Testis (tissue), 3 donors: ENCODE measurements around the gene UGT1A9. TPM values are rescaled to one million over a fixed set of nuclear protein-coding genes. Genes with fewer than 3 reads are reported as not detected.

Source experiments
- DNase-seq: peaks from one replicate; pipeline ENCODE4 v3.0.0-alpha.2; 2019
- H3K27ac ChIP-seq, 2 donors: fragments of 200-600 bp; sonication (generic); one replicate each; pipeline ENCODE4 v1.5.1; 2019
- H3K27me3 ChIP-seq: fragments of 200-600 bp; sonication (generic); one replicate; pipeline ENCODE4 v1.5.1; 2019
- H3K36me3 ChIP-seq: fragments of 200-600 bp; sonication (generic); one replicate; pipeline ENCODE4 v1.5.1; 2017; ENCODE audit warnings: low read depth; ENCODE audit errors: missing control alignments
- H3K4me1 ChIP-seq: fragments of 200-600 bp; sonication (generic); one replicate; pipeline ENCODE4 v1.5.1; 2019
- H3K4me3 ChIP-seq, 2 donors: fragments of 200-600 bp; sonication (generic); one replicate each; pipeline ENCODE4 v1.5.1; 2017 to 2019
- H3K9me3 ChIP-seq: fragments of 200-600 bp; sonication (generic); one replicate; pipeline ENCODE4 v1.5.1; 2017
- CTCF ChIP-seq, 3 experiments: fragments of 450-650 bp in 2 of 3; fragments of 200-600 bp in 1 of 3; sonication (generic) in 1 of 3; IDR thresholded peaks; one replicate each; pipeline ENCODE4 v1.5.1; 2016 to 2019; ENCODE audit warnings: antibody characterized with exemption in 3 of 3, mild to moderate bottlenecking in 2 of 3, moderate library complexity in 1 of 3
- POLR2A ChIP-seq: fragments of 450-650 bp; IDR thresholded peaks from one replicate; pipeline ENCODE4 v1.6.1; 2017; ENCODE audit warnings: antibody characterized with exemption, mild to moderate bottlenecking, moderate library complexity
- WGBS, 2 donors: methylation state at CpG; one replicate each; pipeline ENCODE4 v1.1.5; 2018; 5-methylcytosine and 5-hydroxymethylcytosine counted together
- intact Hi-C: fragments of 100-400 bp; cut with DNase I; formaldehyde crosslinking; loops from one replicate; pipeline ENCODE4 v1.15.1; 2023; ENCODE audit warnings: low total_unique reads
- polyA plus RNA-seq: library from polyadenylated mRNA; stranded (reverse); fragments of 350-450 nt; fragmentation: Illumina TruSeq; extraction: RNeasy Lipid Tissue Mini Kit (QIAGEN cat#74804); gene quantifications from one replicate; pipeline ENCODE4 v1.2.3, GENCODE V29; 2014; ENCODE audit warnings: low read depth, low replicate concordance; ENCODE audit not compliant: insufficient read depth
- total RNA-seq, 2 donors: library from RNA; depleted of rRNA; stranded (reverse); fragments of >200 nt; gene quantifications; one replicate each; pipeline ENCODE4 v1.2.3, GENCODE V29; 2016

Gene UGT1A9
- total and polyA plus RNA-seq, 3 donors from 2014 or later, result not detected

- TF ChIP-seq CTCF (IDR thresholded peaks at IDR 0.05) (no peak), POLR2A (no peak)
- H3K4me1 ChIP-seq, result no peaks in the 10 kb centered on the region
- DNase-seq, result no peak
- no peak overlapping the region for H3K4me3 ChIP-seq
- no peaks in the 10 kb centered on the region for H3K9me3 ChIP-seq
- no peak overlapping the region for H3K27ac ChIP-seq
- no peaks in the 10 kb centered on the region for H3K27me3 ChIP-seq
- WGBS, 2 donors, result 78 to 83% methylated on average over 2 of the region's 2 CpGs
- no peaks in the 10 kb centered on the region for H3K36me3 ChIP-seq
- intact Hi-C loops, result no loop called here
These were observed 4.3 kb downstream of the UGT1A9 start for GRCh38 chr2:233676046-233676445.

GRCh38 chr2:233679196-233679595 is 7.5 kb downstream of the UGT1A9 start:
- Histone ChIP-seq H3K36me3 (no peaks in the 10 kb centered on the region), H3K4me3 (no peak overlapping the region), H3K27ac (no peak overlapping the region), H3K4me1 (no peaks in the 10 kb centered on the region), H3K27me3 (no peaks in the 10 kb centered on the region), H3K9me3 (no peaks in the 10 kb centered on the region)
- no peak for DNase-seq
- WGBS, 2 donors, result 69 to 72% methylated on average over 4 of the region's 4 CpGs
- TF ChIP-seq CTCF (IDR thresholded peaks at IDR 0.05), result no peak
- TF ChIP-seq POLR2A, result no peak
- intact Hi-C loops, result no loop called here

- WGBS, 2 donors, result 78 to 86% methylated on average over 4 of the region's 4 CpGs
- H3K27me3 ChIP-seq, result no peaks in the 10 kb centered on the region
- no peak overlapping the region for H3K27ac ChIP-seq
- no peak overlapping the region for H3K4me3 ChIP-seq
- intact Hi-C loops, result no loop called here
- no peaks in the 10 kb centered on the region for H3K36me3 ChIP-seq
- no peaks in the 10 kb centered on the region for H3K4me1 ChIP-seq
- H3K9me3 ChIP-seq, result no peaks in the 10 kb centered on the region
- TF ChIP-seq POLR2A, result no peak
- TF ChIP-seq CTCF (IDR thresholded peaks at IDR 0.05), result no peak
- no peak for DNase-seq
These were observed 8.8 kb downstream of the UGT1A9 start for GRCh38 chr2:233680361-233681045.

GRCh38 chr2:233681521-233682099 is 9.9 kb downstream of the UGT1A9 start, which contains the start of gene UGT1A7:
UGT1A7 (plus strand) TSS chr2:233681901; CDS start chr2:233681938, 37 bp downstream.
- Histone ChIP-seq H3K27me3 (no peaks in the 10 kb centered on the region), H3K27ac (no peak within 1 kb of the TSS), H3K9me3 (no peaks in the 10 kb centered on the region), H3K4me1 (no peaks in the 10 kb centered on the region), H3K4me3 (no peak within 1 kb of the TSS), H3K36me3 (no peaks in the 10 kb centered on the region)
- intact Hi-C loops, result no loop called here
- 68 to 80% methylated on average over 5 of the region's 5 CpGs for WGBS, 2 donors
- DNase-seq, result no peak
- no peak for TF ChIP-seq CTCF (IDR thresholded peaks at IDR 0.05)
- TF ChIP-seq POLR2A, result no peak

GRCh38 chr2:233684640-233685039 is 12.9 kb downstream of the UGT1A9 start:
- Histone ChIP-seq H3K4me1 (no peaks in the 10 kb centered on the region), H3K4me3 (no peak overlapping the region), H3K9me3 (no peaks in the 10 kb centered on the region), H3K27ac (no peak overlapping the region), H3K36me3 (no peaks in the 10 kb centered on the region), H3K27me3 (no peaks in the 10 kb centered on the region)
- WGBS, 2 donors, result 80 to 92% methylated on average over 1 of the region's 1 CpG
- intact Hi-C loops, result no loop called here
- no peak for TF ChIP-seq CTCF (IDR thresholded peaks at IDR 0.05)
- TF ChIP-seq POLR2A, result no peak
- DNase-seq, result no peak
